CD4-positive, alpha-beta memory T cell (primary cell): ENCODE data around the gene HIF3A. TPM values are rescaled to one million over a fixed set of nuclear protein-coding genes. Genes with fewer than 3 reads are reported as not detected.
"Not testable (repeated sequence)": the region's sequence is repeated elsewhere in the genome, so short reads cannot be mapped to it uniquely, and the experiment has no call there.

ENCODE experiments used
- CTCF ChIA-PET: fragments of 350-600 bp; sonication (Branson Sonifier 250); formaldehyde crosslinking; loops from one replicate; lab custom pipeline; 2021; ENCODE audit warnings: inconsistent platforms; ENCODE audit not compliant: partially characterized antibody; lab: Charles Lee
- POLR2A ChIA-PET: fragments of 350-600 bp; sonication (Branson Sonifier 250); formaldehyde crosslinking; loops from one replicate; lab custom pipeline; 2021; ENCODE audit not compliant: partially characterized antibody; lab: Charles Lee
- DNase-seq, 5 donors: peaks; one replicate each; pipeline versions ENCODE4 v3.0.0 to v3.0.0-alpha.2; 2020 to 2022; ENCODE audit warnings: mixed read lengths in 1 of 5
- H3K27ac ChIP-seq: one replicate; pipeline ENCODE4 v1.7.0; 2013; ENCODE audit warnings: low read depth, low read length
- H3K27me3 ChIP-seq: 2 replicates; pipeline ENCODE4 v1.7.0; 2013; ENCODE audit warnings: mild to moderate bottlenecking, low read length, moderate library complexity; ENCODE audit not compliant: insufficient read depth
- H3K36me3 ChIP-seq: 2 replicates; pipeline ENCODE4 v1.7.0; 2013; ENCODE audit warnings: mild to moderate bottlenecking, low read length, moderate library complexity; ENCODE audit not compliant: insufficient read depth
- H3K4me1 ChIP-seq: 2 replicates; pipeline ENCODE4 v1.7.0; 2013; ENCODE audit warnings: mild to moderate bottlenecking, low read length, moderate library complexity; ENCODE audit not compliant: insufficient read depth
- H3K4me3 ChIP-seq, 2 donors: one replicate each; pipeline ENCODE4 v1.7.0; 2013; ENCODE audit warnings: low read length in 2 of 2, mild to moderate bottlenecking in 1 of 2
- H3K9me3 ChIP-seq, 2 donors: one replicate each; pipeline ENCODE4 v1.7.0; 2013; ENCODE audit warnings: low read length in 2 of 2, control low read depth in 1 of 2; ENCODE audit not compliant: control insufficient read depth in 1 of 2
- H3K27ac Mint-ChIP-seq, 7 donors: one replicate each; pipeline ENCODE4 v1.8.0; 2020 to 2021; ENCODE audit warnings: mixed read lengths in 7 of 7, mild to moderate bottlenecking in 6 of 7, inconsistent platforms in 3 of 7, moderate library complexity in 3 of 7
- H3K27me3 Mint-ChIP-seq, 2 donors: one replicate each; pipeline ENCODE4 v1.8.0; 2020 to 2021; ENCODE audit warnings: mixed read lengths in 2 of 2
- H3K36me3 Mint-ChIP-seq, 2 donors: one replicate each; pipeline ENCODE4 v1.8.0; 2020 to 2021; ENCODE audit warnings: mixed read lengths in 2 of 2, inconsistent platforms in 1 of 2, mild to moderate bottlenecking in 1 of 2
- H3K4me1 Mint-ChIP-seq, 4 donors: one replicate each; pipeline ENCODE4 v1.8.0; 2020 to 2021; ENCODE audit warnings: mixed read lengths in 4 of 4, mild to moderate bottlenecking in 1 of 4
- H3K4me3 Mint-ChIP-seq, 8 donors: one replicate each; pipeline ENCODE4 v1.8.0; 2020 to 2021; ENCODE audit warnings: mixed read lengths in 8 of 8, mild to moderate bottlenecking in 7 of 8, moderate library complexity in 6 of 8, inconsistent platforms in 3 of 8
- H3K9me3 Mint-ChIP-seq, 8 donors: one replicate each; pipeline ENCODE4 v1.8.0; 2020 to 2021; ENCODE audit warnings: mixed read lengths in 8 of 8, mild to moderate bottlenecking in 5 of 8, inconsistent platforms in 3 of 8, moderate library complexity in 1 of 8
- intact Hi-C: fragments of 100-400 bp; cut with micrococcal nuclease; formaldehyde crosslinking; loops from one replicate; pipeline ENCODE4 v1.15.1; 2023
- polyA plus RNA-seq, 2 donors: library from polyadenylated mRNA; unstranded; fragments of 300-500 nt; fragmentation: Illumina TruSeq; gene quantifications; one replicate each; pipeline ENCODE4 v1.2.3, GENCODE V29; 2021
- total RNA-seq, 2 experiments: library from RNA; stranded (reverse); gene quantifications; one replicate each; pipeline ENCODE4 v1.2.3, GENCODE V29; 2021

Gene HIF3A
- total and polyA plus RNA-seq, 4 experiments from 2014 or later = not detected

DNA sequence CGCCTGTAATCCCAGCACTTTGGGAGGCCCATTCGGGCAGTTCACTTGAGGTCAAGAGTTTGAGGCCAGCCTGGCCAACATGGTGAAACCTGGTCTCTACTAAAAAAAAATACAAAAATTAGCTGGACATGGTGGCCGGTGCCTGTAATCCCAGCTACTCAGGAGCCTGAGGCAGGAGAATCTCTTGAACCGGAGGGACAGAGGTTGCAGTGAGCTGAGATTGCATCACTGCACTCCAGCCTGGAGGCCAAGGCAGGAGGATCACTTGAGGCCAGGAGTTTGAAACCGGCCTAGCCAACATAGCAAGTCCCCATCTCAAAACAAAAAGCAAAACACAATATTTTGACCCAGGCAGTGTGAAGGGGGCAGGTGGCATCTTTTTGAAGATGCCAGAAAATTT, 32.0 kb upstream of the HIF3A start:
- H3K9me3 ChIP-seq, H3K27ac ChIP-seq, POLR2A ChIA-PET, H3K4me3 Mint-ChIP-seq, H3K4me3 ChIP-seq, H3K36me3 ChIP-seq, H3K27me3 ChIP-seq, H3K36me3 Mint-ChIP-seq, H3K9me3 Mint-ChIP-seq, DNase-seq: not testable (repeated sequence)
- Mint-ChIP-seq H3K27ac (peak overlapping the region in 1 of 7 donors; percentile 24), H3K4me1 (peaks cover 6 to 29% (median 17%) of the 10 kb centered on the region in 4 donors), H3K27me3 (peaks cover 12 to 27% of the 10 kb centered on the region in 2 donors)
- CTCF ChIA-PET = interaction anchor here (1.1 to 6.6 kb wide), 8 partner anchors 15 to 401 kb away, joined by 3 to 88 read pairs (median 5); partner anchors contain the start of genes FOXA3 and SYMPK
- intact Hi-C loops = loop anchor here (1.0 kb wide), 2 partner anchors 182 to 236 kb away; no protein-coding TSS in a partner anchor
- peaks cover 18% of the 10 kb centered on the region for H3K4me1 ChIP-seq

DNA sequence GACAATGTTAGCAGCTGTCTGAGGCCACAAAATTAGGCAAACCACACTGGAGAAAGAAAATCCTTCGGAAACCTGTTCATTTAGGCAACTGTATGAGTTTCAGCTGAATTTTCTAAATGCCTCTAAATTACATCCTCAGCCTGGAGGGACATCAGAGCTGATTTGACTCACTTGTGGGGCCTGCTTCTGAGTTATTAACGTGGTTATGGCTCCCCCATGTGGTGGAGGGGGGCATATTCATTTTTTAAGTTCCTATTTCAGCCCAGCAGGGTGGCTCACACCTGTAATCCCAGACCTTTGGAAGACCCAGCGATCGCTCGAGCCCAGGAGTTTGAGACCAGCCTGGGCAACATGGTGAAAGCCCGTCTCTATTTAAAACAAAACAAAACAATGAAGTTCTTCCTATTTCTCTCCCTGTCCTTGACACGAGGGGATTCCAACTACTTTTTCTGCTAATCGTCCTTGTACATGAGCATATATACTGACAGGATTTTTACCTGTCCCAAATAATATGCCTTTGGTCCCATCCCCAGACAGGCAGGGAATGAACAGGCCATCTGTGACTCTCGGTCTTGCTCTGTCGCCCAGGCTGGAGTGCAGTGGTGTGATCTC, 31.5 kb upstream of the HIF3A start:
- no peak overlapping the region for H3K27ac ChIP-seq
- ChIA-PET CTCF (interaction anchor here (0.6 to 6.6 kb wide), 10 partner anchors 15 to 898 kb away, joined by 3 to 88 read pairs (median 4); partner anchors contain the start of genes FOXA3 and SYMPK), POLR2A (no interaction called here)
- Mint-ChIP-seq H3K9me3 (no peaks in the 10 kb centered on the region), H3K4me1 (peaks cover 6 to 29% (median 17%) of the 10 kb centered on the region in 4 donors), H3K27me3 (peaks cover 10 to 25% of the 10 kb centered on the region in 2 donors), H3K36me3 (no peaks in the 10 kb centered on the region), H3K27ac (peak overlapping the region in 1 of 7 donors; percentile 24), H3K4me3 (no peak overlapping the region)
- no peaks in the 10 kb centered on the region for H3K9me3 ChIP-seq
- peaks cover under 1% of the 10 kb centered on the region for H3K27me3 ChIP-seq
- DNase-seq = peak; percentile 72 to 75 (median 73)
- no peak overlapping the region for H3K4me3 ChIP-seq
- intact Hi-C loops = loop anchor here (1.0 kb wide), 2 partner anchors 183 to 236 kb away; no protein-coding TSS in a partner anchor
- peaks cover 18% of the 10 kb centered on the region for H3K4me1 ChIP-seq
- no peaks in the 10 kb centered on the region for H3K36me3 ChIP-seq

DNA sequence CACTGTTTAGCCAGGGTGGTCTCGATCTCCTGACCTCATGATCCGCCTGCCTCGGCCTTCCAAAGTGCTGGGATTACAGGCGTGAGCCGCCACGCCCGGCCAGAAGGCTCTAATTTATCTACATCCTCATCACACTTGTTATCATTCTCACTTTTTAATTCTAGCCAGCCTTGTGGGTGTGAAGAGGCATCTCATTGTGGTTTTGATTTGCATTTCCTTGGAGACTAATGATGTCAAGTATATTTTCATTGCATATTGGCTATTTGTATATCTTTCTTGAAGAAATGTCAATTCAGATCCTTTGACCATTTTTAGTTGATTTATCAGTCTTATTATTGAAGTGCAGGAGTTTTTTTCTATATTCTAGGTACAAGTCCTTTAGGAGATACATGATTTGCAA, 27.7 kb upstream of the HIF3A start:
- H3K4me1 Mint-ChIP-seq = peaks cover 3 to 14% (median 5%) of the 10 kb centered on the region in 4 donors
- no peak for DNase-seq

DNA sequence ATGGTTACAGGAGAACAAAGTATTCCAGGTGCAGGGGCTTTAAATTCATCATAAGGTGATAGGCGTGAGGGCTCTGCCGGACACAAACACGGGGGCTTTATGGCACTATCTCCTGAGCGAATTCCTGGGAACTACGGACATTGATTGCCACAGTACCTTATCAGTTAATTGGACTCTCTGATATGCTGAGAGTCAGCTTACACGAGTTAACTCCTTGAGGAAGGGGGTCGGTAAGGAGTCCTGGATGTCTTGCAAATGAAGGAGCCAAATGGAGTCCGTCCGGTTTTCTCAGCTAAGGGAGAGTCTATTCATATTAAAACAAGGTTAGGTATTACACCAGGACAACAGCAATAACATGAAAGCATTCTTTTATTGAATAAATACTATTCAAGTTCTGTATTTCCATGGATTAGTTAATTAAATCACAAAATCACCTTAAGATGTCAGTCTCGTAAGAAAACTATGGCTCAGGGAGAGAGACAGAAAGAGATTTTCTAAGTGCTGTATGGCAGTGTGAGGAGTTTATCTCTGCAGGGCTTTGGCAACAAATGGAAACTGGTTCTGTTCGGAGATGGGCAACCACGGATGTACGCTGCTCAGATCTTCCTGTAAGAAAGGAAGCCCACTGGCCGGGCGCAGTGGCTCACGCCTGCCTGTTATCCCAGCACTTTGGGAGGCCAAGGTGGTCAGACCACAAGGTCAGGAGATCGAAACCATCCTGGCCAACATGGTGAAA, 26.2 kb upstream of the HIF3A start:
- Mint-ChIP-seq H3K27me3 (peaks cover 21 to 30% of the 10 kb centered on the region in 2 donors), H3K9me3 (no peaks in the 10 kb centered on the region), H3K36me3 (no peaks in the 10 kb centered on the region), H3K27ac (no peak overlapping the region), H3K4me3 (no peak overlapping the region), H3K4me1 (peaks cover 3 to 7% (median 5%) of the 10 kb centered on the region in 4 donors)
- ChIA-PET CTCF (interaction anchor here (1.4 kb wide), 1 partner anchor 242 kb away, joined by 4 read pairs; no protein-coding TSS in a partner anchor), POLR2A (no interaction called here)
- H3K36me3 ChIP-seq = no peaks in the 10 kb centered on the region
- no peak overlapping the region for H3K27ac ChIP-seq
- H3K27me3 ChIP-seq = peaks cover 6% of the 10 kb centered on the region
- intact Hi-C loops = no loop called here
- DNase-seq = no peak
- no peak overlapping the region for H3K4me3 ChIP-seq
- no peaks in the 10 kb centered on the region for H3K9me3 ChIP-seq
- no peaks in the 10 kb centered on the region for H3K4me1 ChIP-seq

More for the DNA sequence above, 27.7 kb upstream of the HIF3A start:
- peaks cover 6% of the 10 kb centered on the region for H3K27me3 ChIP-seq
- Mint-ChIP-seq H3K4me3 (no peak overlapping the region), H3K9me3 (no peaks in the 10 kb centered on the region), H3K27me3 (peaks cover 21 to 33% of the 10 kb centered on the region in 2 donors), H3K27ac (no peak overlapping the region), H3K36me3 (no peaks in the 10 kb centered on the region)
- ChIA-PET CTCF (interaction anchor here (1.1 to 1.2 kb wide), 2 partner anchors 10 to 240 kb away, joined by 7 to 9 read pairs; no protein-coding TSS in a partner anchor), POLR2A (no interaction called here)
- H3K9me3 ChIP-seq = no peaks in the 10 kb centered on the region
- intact Hi-C loops = no loop called here
- H3K4me3 ChIP-seq = no peak overlapping the region
- peaks cover under 1% of the 10 kb centered on the region for H3K4me1 ChIP-seq
- H3K36me3 ChIP-seq = no peaks in the 10 kb centered on the region
- H3K27ac ChIP-seq = no peak overlapping the region

DNA sequence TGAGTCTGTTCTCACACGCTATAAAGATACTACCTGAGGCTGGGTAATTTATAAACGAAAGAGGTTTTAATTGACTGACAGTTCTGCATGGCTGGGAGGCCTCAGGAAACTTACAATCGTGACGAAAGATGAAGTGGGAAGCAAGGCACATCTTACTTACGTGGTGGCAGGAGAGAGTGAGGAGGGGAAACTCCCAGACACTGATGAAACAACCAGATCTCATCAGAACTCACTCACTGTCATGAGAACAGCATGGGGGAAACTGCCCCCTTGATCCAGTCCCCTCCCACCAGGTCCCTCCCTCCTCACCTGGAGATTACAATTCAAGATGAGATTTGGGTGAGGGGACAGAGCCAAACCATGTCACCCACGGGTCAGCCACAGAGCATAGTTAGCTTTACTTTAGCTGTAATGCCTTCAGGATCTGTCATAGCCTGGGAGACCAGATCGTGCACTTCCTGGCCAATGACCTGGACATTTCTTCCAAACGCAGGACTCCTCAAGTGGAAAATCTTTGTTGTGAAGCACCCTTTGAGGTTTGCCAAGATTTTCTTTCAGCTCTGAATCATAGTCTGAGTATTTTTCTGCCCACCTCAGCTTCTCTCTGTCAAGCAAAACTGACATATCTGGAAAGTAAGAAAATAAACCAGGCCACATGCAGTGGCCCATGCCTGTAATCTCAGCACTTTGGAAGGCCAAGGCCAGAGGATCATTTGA, 25.2 kb upstream of the HIF3A start:
- peaks cover 3 to 7% (median 5%) of the 10 kb centered on the region in 4 donors for H3K4me1 Mint-ChIP-seq
- no peak overlapping the region for H3K27ac Mint-ChIP-seq
- Histone ChIP-seq H3K4me1 (no peaks in the 10 kb centered on the region), H3K27ac (no peak overlapping the region), H3K27me3 (peaks cover 6% of the 10 kb centered on the region), H3K36me3 (no peaks in the 10 kb centered on the region), H3K4me3 (no peak overlapping the region), H3K9me3 (no peaks in the 10 kb centered on the region)
- no peak for DNase-seq
- ChIA-PET CTCF (no interaction called here), POLR2A (no interaction called here)
- intact Hi-C loops = no loop called here
- no peaks in the 10 kb centered on the region for H3K36me3 Mint-ChIP-seq
- H3K4me3 Mint-ChIP-seq = no peak overlapping the region
- H3K27me3 Mint-ChIP-seq = peaks cover 21 to 30% of the 10 kb centered on the region in 2 donors
- no peaks in the 10 kb centered on the region for H3K9me3 Mint-ChIP-seq

DNA sequence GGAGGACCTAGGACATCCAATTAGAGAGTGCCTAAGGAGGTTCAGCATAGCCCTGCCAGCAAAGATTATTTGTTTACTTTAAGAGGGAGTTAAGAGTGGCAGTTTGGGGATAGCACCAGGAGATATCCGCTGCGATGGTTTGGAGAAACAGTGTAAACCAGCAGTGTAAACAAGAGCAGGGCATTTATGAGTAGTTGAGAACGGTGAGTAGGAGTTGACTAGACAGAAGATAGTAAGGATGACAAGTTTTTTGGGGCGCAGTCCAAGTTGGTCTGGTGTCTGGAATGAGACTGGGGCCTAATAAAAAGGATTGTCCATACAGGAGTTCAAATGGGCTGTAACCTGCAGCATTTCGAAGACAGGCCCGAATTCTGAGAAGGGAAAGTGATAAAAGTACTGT, 22.9 kb upstream of the HIF3A start:
- H3K36me3 ChIP-seq, H3K4me3 ChIP-seq, H3K27ac ChIP-seq, H3K36me3 Mint-ChIP-seq, intact Hi-C loops, H3K9me3 ChIP-seq, H3K4me1 ChIP-seq, H3K27me3 ChIP-seq, CTCF ChIA-PET, H3K27ac Mint-ChIP-seq, H3K4me1 Mint-ChIP-seq, DNase-seq, H3K9me3 Mint-ChIP-seq, H3K4me3 Mint-ChIP-seq, POLR2A ChIA-PET: not testable (repeated sequence)
- peaks cover 22 to 44% of the 10 kb centered on the region in 2 donors for H3K27me3 Mint-ChIP-seq

DNA sequence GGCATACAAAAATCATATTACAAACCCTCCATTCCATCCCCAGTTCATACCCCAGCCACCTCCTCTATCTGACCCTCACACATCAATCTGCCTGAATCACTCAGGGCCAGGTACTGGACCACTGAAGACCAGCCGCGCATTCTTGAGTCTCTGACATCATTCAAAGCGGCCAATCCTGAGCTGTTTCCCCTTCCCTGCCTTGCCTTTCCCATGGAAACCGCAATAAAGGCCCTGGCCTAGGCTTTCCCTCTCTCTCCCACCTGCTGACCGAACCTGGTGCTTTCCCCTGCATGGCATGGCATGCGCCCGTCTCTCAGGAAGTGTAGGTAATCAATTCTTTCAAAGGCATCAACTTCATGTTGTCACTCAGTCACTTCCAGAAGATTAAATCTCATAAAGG, 17.7 kb upstream of the HIF3A start:
- no peak overlapping the region for H3K27ac ChIP-seq
- no peak for DNase-seq
- CTCF ChIA-PET = interaction anchor here (1.1 to 2.6 kb wide), 3 partner anchors 13 to 208 kb away, joined by 3 to 12 read pairs (median 9); no protein-coding TSS in a partner anchor
- H3K9me3 ChIP-seq = no peaks in the 10 kb centered on the region
- no peak overlapping the region for H3K4me3 ChIP-seq
- intact Hi-C loops = no loop called here
- no peaks in the 10 kb centered on the region for H3K36me3 ChIP-seq
- no peaks in the 10 kb centered on the region for H3K4me1 ChIP-seq
- Mint-ChIP-seq H3K36me3 (no peaks in the 10 kb centered on the region), H3K27me3 (peaks cover 12 to 27% of the 10 kb centered on the region in 2 donors), H3K9me3 (no peaks in the 10 kb centered on the region), H3K4me3 (no peak overlapping the region), H3K4me1 (no peaks in the 10 kb centered on the region), H3K27ac (no peak overlapping the region)
- no peaks in the 10 kb centered on the region for H3K27me3 ChIP-seq
- POLR2A ChIA-PET = no interaction called here
